Spleen (tissue), 11 donors: ENCODE measurements around the gene KRTCAP2. TPM values are rescaled to one million over a fixed set of nuclear protein-coding genes. Genes with fewer than 3 reads are reported as not detected.

Experiments
- DNase-seq: peaks from one replicate; pipeline ENCODE4 v3.0.0-alpha.2; 2020
- H3K27ac ChIP-seq, 8 donors: fragments of 200-600 bp; sonication (generic) in 7 of 8; 1 replicate in 4 of 8; 2 replicates in 4 of 8; pipeline versions ENCODE4 v1.5.0 to v1.8.0; 2016 to 2021; ENCODE audit warnings: inconsistent platforms in 4 of 8, mild to moderate bottlenecking in 4 of 8, moderate library complexity in 1 of 8
- H3K27me3 ChIP-seq, 7 donors: fragments of 200-600 bp; sonication (generic) in 6 of 7; replicated peaks in 1 of 7; 1 replicate in 4 of 7; 2 replicates in 3 of 7; pipeline versions ENCODE4 v1.5.0 to v1.8.0; 2016 to 2021; ENCODE audit warnings: inconsistent platforms in 3 of 7, mild to moderate bottlenecking in 1 of 7
- H3K36me3 ChIP-seq, 6 donors: fragments of 200-600 bp; sonication (generic) in 5 of 6; 1 replicate in 4 of 6; 2 replicates in 2 of 6; pipeline versions ENCODE4 v1.5.0 to v1.8.0; 2016 to 2021; ENCODE audit warnings: inconsistent platforms in 2 of 6
- H3K4me1 ChIP-seq, 6 donors: fragments of 200-600 bp; sonication (generic) in 5 of 6; 1 replicate in 3 of 6; 2 replicates in 3 of 6; pipeline versions ENCODE4 v1.5.0 to v1.8.0; 2016 to 2021; ENCODE audit warnings: inconsistent platforms in 3 of 6
- H3K4me3 ChIP-seq, 8 donors: fragments of 200-600 bp; sonication (generic) in 7 of 8; 1 replicate in 4 of 8; 2 replicates in 4 of 8; pipeline versions ENCODE4 v1.5.0 to v1.8.0; 2016 to 2021; ENCODE audit warnings: inconsistent platforms in 4 of 8, mild to moderate bottlenecking in 4 of 8, moderate library complexity in 2 of 8
- H3K9me3 ChIP-seq, 8 donors: fragments of 200-600 bp; sonication (generic) in 7 of 8; 1 replicate in 4 of 8; 2 replicates in 4 of 8; pipeline versions ENCODE4 v1.5.0 to v1.8.0; 2016 to 2021; ENCODE audit warnings: inconsistent platforms in 4 of 8
- CTCF ChIP-seq, 11 experiments: fragments of 200-600 bp in 7 of 11; fragments of 450-650 bp in 4 of 11; sonication (generic) in 4 of 11; IDR thresholded peaks in 8 of 11; conservative IDR thresholded peaks in 3 of 11; 1 replicate in 7 of 11; 2 replicates in 4 of 11; pipeline versions ENCODE4 v1.4.0 to v1.8.0; 2016 to 2021; ENCODE audit warnings: antibody characterized with exemption in 11 of 11, inconsistent platforms in 4 of 11, mild to moderate bottlenecking in 1 of 11
- POLR2A ChIP-seq, 3 donors: fragments of 450-650 bp; IDR thresholded peaks; one replicate each; pipeline ENCODE4 v1.5.1; 2017; ENCODE audit warnings: antibody characterized with exemption in 3 of 3, mild to moderate bottlenecking in 1 of 3
- POLR2AphosphoS5 ChIP-seq, 3 donors: sonication (generic); formaldehyde crosslinking; IDR thresholded peaks; one replicate each; pipeline ENCODE4 v1.5.1; 2017; ENCODE audit warnings: antibody characterized with exemption in 3 of 3
- WGBS, 5 donors: extraction: QIAGEN DNeasy Blood & Tissue Kit in 3 of 5; methylation state at CpG; one replicate each; pipeline versions ENCODE4 v1.1.5 to v1.1.7; 2013 to 2018; 5-methylcytosine and 5-hydroxymethylcytosine counted together
- intact Hi-C: fragments of 100-400 bp; cut with DNase I; formaldehyde crosslinking; loops from one replicate; pipeline ENCODE4 v1.15.0; 2023; ENCODE audit warnings: low total_unique reads
- polyA plus RNA-seq, 3 donors: library from polyadenylated mRNA; stranded (reverse); fragments of 200-250 nt; gene quantifications; one replicate each; pipeline ENCODE4 v1.2.1, GENCODE V29; 2013
- total RNA-seq, 7 donors: library from RNA; depleted of rRNA in 3 of 7; stranded (reverse); fragments of >200 nt in 3 of 7; fragmentation: NEBNext Ultra II Directional in 4 of 7; extraction: Animal tissue kit (Norgen Biotek cat#: 25700) in 4 of 7; gene quantifications; one replicate each; pipeline versions ENCODE4 v1.1.0 to v1.2.1, GENCODE V29; 2016 to 2021
- donor health status: healthy with polysubstance abuse.
- donor health status: DM: no; HTN: no; CAD: no; lungs with moderate emphysema.
- donor health status: DM: no; HTN: no; CAD: no.
- donor health status: Bipolar disorder and iron deficiency.
- donor health status: healthy.
- donor health status: DM: no; HTN: no; CAD: no.
- donor health status: DM: yes; HTN: yes; CAD: no.

The KRTCAP2 gene
- total and polyA plus RNA-seq, 10 donors, result 113 to 203 (median 146) TPM

GRCh38 chr1:155209312-155209721 lies 36.2 kb upstream of the KRTCAP2 start:
- H3K27me3 ChIP-seq, result no peaks in the 10 kb centered on the region
- TF ChIP-seq POLR2AphosphoS5 (IDR thresholded peaks at IDR 0.05) (peak in 1 of 3 donors; percentile 75), POLR2A (IDR thresholded peaks at IDR 0.05) (no peak)
- peaks cover 20 to 54% (median 36%) of the 10 kb centered on the region in 6 donors for H3K4me1 ChIP-seq
- 2 to 5% (median 4%) methylated on average over 11 to 13 of the region's 13 CpGs for WGBS, 5 donors
- H3K27ac ChIP-seq, result peak overlapping the region; percentile 91 to 100 (median 99)
- no peak for DNase-seq
- H3K36me3 ChIP-seq, result peaks cover 0 to 27% (median 0%) of the 10 kb centered on the region in 6 donors
- no peaks in the 10 kb centered on the region for H3K9me3 ChIP-seq
- intact Hi-C loops, result no loop called here
- peak overlapping the region; percentile 70 to 97 (median 88) for H3K4me3 ChIP-seq

- TF ChIP-seq CTCF (IDR thresholded peaks at IDR 0.05 in 8 of 11, conservative IDR thresholded peaks at IDR 0.05 in 3 of 11) (no peak), POLR2AphosphoS5 (IDR thresholded peaks at IDR 0.05) (peak; percentile 82 to 89 (median 82)), POLR2A (IDR thresholded peaks at IDR 0.05) (peak in 1 of 3 donors; percentile 30)
- intact Hi-C loops, result no loop called here
- Histone ChIP-seq H3K27ac (peak within 1 kb of the TSS; percentile 91 to 100 (median 99)), H3K4me1 (peaks cover 20 to 54% (median 36%) of the 10 kb centered on the region in 6 donors), H3K27me3 (no peaks in the 10 kb centered on the region), H3K36me3 (peaks cover 0 to 27% (median 0%) of the 10 kb centered on the region in 6 donors), H3K9me3 (no peaks in the 10 kb centered on the region), H3K4me3 (peak within 1 kb of the TSS; percentile 70 to 97 (median 88))
- 0 to 1% (median 1%) methylated on average over 26 to 64 of the region's 64 CpGs for WGBS, 5 donors
- DNase-seq, result peak; percentile 97
Measured at GRCh38 chr1:155208541-155209311, 35.6 kb upstream of the KRTCAP2 start, which contains the start of gene MTX1. TSS of gene MTX1 (plus strand) at chr1:155208695. CDS start at chr1:155208805, 110 bp downstream.

GRCh38 chr1:155207806-155208540 lies 34.9 kb upstream of the KRTCAP2 start, which contains the start of gene THBS3:
TSS of gene THBS3 (minus strand) at chr1:155207897. CDS start at chr1:155207876, 21 bp downstream.
- Histone ChIP-seq H3K36me3 (peaks cover 0 to 27% (median 0%) of the 10 kb centered on the region in 6 donors), H3K4me3 (peak within 1 kb of the TSS; percentile 70 to 97 (median 88)), H3K27me3 (no peaks in the 10 kb centered on the region), H3K4me1 (peaks cover 20 to 54% (median 36%) of the 10 kb centered on the region in 6 donors), H3K9me3 (no peaks in the 10 kb centered on the region), H3K27ac (peak within 1 kb of the TSS; percentile 91 to 100 (median 99))
- WGBS, 5 donors, result 23 to 37% (median 27%) methylated on average over 17 of the region's 17 CpGs
- DNase-seq, result peak; percentile 79
- TF ChIP-seq POLR2AphosphoS5 (IDR thresholded peaks at IDR 0.05) (no peak), CTCF (IDR thresholded peaks at IDR 0.05 in 8 of 11, conservative IDR thresholded peaks at IDR 0.05 in 3 of 11) (peak in 1 of 11 experiments; percentile 17), POLR2A (IDR thresholded peaks at IDR 0.05) (no peak)
- intact Hi-C loops, result no loop called here

GRCh38 chr1:155206891-155207805 lies 34.0 kb upstream of the KRTCAP2 start:
- intact Hi-C loops, result no loop called here
- Histone ChIP-seq H3K27ac (peak overlapping the region in 7 of 8 donors; percentile 96 to 100 (median 99)), H3K4me1 (peaks cover 20 to 54% (median 36%) of the 10 kb centered on the region in 6 donors), H3K36me3 (peaks cover 0 to 18% (median 0%) of the 10 kb centered on the region in 6 donors), H3K27me3 (no peaks in the 10 kb centered on the region), H3K9me3 (no peaks in the 10 kb centered on the region), H3K4me3 (peak overlapping the region in 3 of 8 donors; percentile 81 to 93 (median 86))
- no peak for TF ChIP-seq POLR2A (IDR thresholded peaks at IDR 0.05)
- TF ChIP-seq CTCF (IDR thresholded peaks at IDR 0.05 in 8 of 11, conservative IDR thresholded peaks at IDR 0.05 in 3 of 11), result peak; percentile 76 to 92 (median 87)
- TF ChIP-seq POLR2AphosphoS5 (IDR thresholded peaks at IDR 0.05), result peak in 1 of 3 donors; percentile 57
- peak; percentile 94 for DNase-seq
- WGBS, 5 donors, result 24 to 34% (median 30%) methylated on average over 13 of the region's 13 CpGs
